GM10266 (cell line): ENCODE measurements around the gene PPP4R1.
"Not testable (repeated sequence)": the region's sequence is repeated elsewhere in the genome, so short reads cannot be mapped to it uniquely, and the experiment has no call there.

Source experiments
- DNase-seq: peaks from one replicate; pipeline ENCODE4 v3.0.0; 2012; ENCODE audit errors: extremely low spot score
- CTCF ChIP-seq: IDR thresholded peaks from 2 replicates; pipeline ENCODE4 v1.5.1; 2012; ENCODE audit warnings: mild to moderate bottlenecking, low read depth; ENCODE audit not compliant: control insufficient read depth, insufficient read depth; ENCODE audit errors: missing control alignments

The PPP4R1 gene

GRCh38 chr18:9608298-9608697 is 6.1 kb downstream of the PPP4R1 start:
- TF ChIP-seq CTCF: no peak

GRCh38 chr18:9607111-9607510 is 7.2 kb downstream of the PPP4R1 start:
- DNase-seq: not testable (repeated sequence)

More at GRCh38 chr18:9608298-9608697, 6.1 kb downstream of the PPP4R1 start:
- no peak for DNase-seq

GRCh38 chr18:9606039-9606438 is 8.3 kb downstream of the PPP4R1 start:
- no peak for DNase-seq
- TF ChIP-seq CTCF: no peak

- DNase-seq: no peak
- TF ChIP-seq CTCF: no peak
These were observed 10.0 kb downstream of the PPP4R1 start for GRCh38 chr18:9604348-9604747.

- no peak for DNase-seq
- TF ChIP-seq CTCF: no peak
These were observed 15.0 kb downstream of the PPP4R1 start for GRCh38 chr18:9599328-9599727.

- no peak for TF ChIP-seq CTCF
- no peak for DNase-seq
These were observed 16.8 kb downstream of the PPP4R1 start for GRCh38 chr18:9597609-9598008.

GRCh38 chr18:9596843-9597526 is 17.4 kb downstream of the PPP4R1 start:
- TF ChIP-seq CTCF: no peak
- DNase-seq: no peak

- no peak for TF ChIP-seq CTCF
- no peak for DNase-seq
These were observed 18.1 kb downstream of the PPP4R1 start for GRCh38 chr18:9596226-9596625.
